Stimulated activated CD4-positive, alpha-beta T cell treated with anti-CD3 and anti-CD28 coated beads, Interleukin-1b, Interleukin-23, amount 100 ng/mL, for 1 hour (primary cell): ENCODE measurements around the gene UBXN7.
"Not testable (repeated sequence)": the region's sequence is repeated elsewhere in the genome, so short reads cannot be mapped to it uniquely, and the experiment has no call there.

Experiments used
- DNase-seq, 2 donors: peaks; one replicate each; pipeline ENCODE4 v3.0.0-alpha.2; 2020; ENCODE audit warnings: low read depth in 2 of 2

Gene UBXN7

DNA sequence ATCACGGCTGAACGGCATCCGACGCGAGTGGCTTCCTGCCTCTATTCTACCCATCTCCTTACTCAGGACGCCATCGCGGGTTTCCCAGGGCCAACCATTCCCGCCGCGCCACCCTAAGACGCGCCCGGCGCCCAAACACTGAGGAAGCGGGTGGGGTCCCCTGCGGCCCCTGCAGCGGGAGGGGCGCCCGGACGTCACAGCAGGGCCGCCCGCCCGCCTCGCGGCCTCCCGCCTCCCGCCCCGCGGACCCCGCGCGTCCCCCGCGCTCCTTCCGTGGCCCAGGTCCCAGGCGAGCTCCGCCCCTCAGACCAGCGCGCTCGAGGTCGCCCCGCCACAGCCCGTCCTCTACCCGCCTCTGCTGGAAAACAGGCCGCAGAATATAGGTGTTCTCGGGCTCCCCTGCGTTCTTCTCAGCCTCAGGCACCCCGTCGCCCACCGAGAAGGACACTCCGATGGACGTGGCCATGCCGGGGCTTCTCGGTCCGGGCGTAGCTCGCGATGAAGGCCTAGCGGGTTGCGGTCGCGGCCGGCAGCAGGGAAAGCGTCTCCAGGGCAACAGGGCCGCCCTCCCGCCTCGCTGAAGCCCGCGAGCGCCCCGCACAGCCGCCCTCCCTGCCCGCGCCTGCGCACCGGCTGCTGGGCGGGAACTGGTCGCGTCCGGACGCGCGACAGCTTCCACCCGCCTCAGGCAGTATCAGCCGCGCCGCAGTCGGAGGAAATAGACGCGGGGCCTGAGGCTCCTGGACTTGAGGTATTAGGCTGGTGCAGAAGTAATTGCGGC lies 114.3 kb downstream of the UBXN7 start, which contains the start of gene DYNLT2B:
TSS of gene DYNLT2B (minus strand) at position 554 of the 781 bp plus-strand sequence. CDS start at position 466, 88 bp downstream.
- peak; percentile 60 to 68 for DNase-seq

DNA sequence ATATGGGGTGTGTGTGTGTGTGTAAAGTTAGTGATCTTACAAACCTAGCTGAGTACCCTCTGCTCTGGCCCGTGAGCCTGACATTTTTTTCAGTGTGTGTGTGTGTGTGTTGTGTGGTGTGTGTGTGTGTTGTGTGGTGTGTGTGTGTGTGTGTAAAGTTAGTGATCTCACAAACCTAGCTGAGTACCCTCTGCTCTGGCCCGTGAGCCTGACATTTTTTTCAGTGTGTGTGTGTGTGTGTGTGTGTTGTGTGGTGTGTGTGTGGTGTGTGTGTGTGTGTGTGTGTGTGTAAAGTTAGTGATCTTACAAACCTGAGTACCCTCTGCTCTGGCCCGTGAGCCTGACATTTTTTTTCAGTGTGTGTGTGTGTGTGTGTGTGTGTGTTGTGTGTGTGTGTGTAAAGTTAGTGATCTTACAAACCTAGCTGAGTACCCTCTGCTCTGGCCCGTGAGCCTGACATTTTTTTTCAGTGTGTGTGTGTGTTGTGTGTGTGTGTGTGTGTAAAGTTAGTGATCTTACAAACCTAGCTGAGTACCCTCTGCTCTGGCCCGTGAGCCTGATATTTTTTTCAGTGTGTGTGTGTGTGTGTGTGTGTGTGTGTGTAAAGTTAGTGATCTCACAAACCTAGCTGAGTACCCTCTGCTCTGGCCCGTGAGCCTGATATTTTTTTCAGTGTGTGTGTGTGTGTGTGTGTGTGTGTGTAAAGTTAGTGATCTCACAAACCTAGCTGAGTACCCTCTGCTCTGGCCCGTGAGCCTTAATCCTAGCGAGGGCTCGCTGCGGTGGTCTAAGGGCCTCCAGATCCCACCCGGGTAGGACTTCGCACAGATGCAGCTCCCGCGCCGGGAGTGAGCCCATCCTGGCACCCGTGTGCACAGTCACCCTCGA lies 115.2 kb downstream of the UBXN7 start:
- DNase-seq = not testable (repeated sequence)

DNA sequence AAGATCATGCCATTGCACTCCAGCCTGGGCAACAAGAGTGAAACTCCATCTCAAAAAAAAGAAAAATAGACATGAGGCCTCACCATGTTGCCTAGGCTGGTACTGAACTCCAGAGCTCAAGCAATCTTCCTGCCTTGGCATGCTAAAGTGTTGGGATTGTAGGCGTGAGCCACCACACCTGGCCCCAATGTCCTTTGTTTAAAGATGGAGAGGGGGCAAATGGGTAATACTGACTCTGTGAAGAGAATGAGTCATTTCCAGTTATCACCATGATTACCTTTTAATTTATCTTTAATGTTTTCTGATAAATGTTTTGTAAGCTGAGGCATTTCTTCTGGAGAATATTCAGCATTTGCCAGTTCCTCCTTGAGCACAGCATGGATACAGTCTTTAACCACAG lies 116.4 kb downstream of the UBXN7 start:
- no peak for DNase-seq

DNA sequence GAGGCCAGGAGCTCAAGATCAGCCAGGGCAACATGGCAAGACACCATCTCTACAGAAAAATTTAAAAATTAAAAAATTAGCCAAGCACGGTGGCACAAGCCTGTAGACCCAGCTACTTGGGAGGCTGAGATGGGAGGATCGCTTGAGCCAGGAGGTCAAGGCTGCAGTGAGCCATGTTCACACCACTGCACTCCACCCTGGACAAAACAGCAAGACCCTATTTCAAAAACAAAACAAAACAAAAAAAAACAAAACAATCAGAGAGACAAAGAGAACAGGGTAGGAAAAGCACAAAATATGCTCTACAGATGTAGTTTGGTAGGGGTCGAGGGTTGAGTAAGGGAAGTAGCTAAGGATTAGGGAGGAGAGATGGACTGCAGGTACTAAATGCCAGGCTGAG lies 117.6 kb downstream of the UBXN7 start:
- no peak for DNase-seq

- not testable (repeated sequence) for DNase-seq
These were observed 118.1 kb downstream of the UBXN7 start for GRCh38 chr3:196314086-196314485.

DNA sequence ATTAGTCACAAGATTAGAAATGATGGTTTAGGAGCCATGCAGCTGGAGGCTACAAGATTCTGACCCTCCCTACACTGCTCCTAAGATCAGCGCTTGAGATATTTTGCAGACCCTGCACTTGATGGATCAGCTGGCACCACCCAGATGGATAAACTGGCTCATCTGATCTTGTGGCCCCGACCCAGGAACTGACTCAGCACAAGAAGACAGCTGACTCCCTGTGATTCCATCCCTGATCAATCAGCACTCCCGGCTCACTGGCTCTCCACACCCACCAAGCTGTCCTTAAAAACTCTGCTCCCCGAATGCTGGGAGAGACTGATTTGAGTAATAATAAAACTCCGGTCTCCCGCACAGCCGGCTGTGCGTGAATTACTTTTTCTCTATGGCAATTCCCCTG lies 129.3 kb downstream of the UBXN7 start:
- DNase-seq = not testable (repeated sequence)

DNA sequence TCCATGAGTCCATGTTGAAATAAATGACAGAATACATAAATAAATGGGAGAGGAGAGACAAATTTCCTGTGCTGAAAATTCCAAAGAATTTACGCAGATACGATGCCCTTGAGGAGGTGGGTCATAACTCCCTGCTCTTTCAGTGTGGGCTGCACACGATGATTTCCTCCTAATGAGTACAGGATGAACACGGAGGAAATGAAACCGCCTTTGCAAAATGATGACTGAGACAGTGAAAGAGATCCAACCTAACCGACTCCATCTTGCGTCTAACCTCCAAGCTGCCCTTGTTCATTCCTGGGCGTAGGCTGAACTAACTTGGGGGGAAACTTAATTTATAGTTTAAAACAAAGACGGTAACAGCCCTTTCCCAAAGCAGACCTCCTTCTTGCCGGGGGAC lies 129.7 kb downstream of the UBXN7 start:
- not testable (repeated sequence) for DNase-seq

DNA sequence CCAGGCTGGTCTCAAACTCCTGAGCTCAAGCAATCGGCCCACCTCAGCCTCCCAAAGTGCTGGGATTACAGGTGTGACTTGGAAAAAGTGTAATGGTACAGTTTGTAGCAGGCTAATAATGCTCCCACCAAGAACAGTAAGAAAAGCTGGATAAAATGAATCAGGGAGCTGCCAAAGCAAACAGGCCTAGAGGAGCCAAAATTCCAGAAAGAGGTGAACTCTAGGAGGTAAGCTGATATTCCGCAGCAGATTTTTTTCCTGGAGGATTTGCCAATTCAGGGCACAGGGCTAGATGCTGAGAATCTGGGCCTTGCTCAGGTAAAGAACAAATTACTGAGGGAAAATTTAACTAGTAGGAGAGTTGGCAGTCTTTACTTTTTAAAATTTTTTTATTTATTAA lies 133.7 kb downstream of the UBXN7 start:
- DNase-seq = no peak
